ENCODE results near the gene ARID1B. TPM values are rescaled to one million over a fixed set of nuclear protein-coding genes. Genes with fewer than 3 reads are reported as not detected.

Gene ARID1B
- total RNA-seq, 1 donor from 2014 or later, result 93.8 TPM

DNA sequence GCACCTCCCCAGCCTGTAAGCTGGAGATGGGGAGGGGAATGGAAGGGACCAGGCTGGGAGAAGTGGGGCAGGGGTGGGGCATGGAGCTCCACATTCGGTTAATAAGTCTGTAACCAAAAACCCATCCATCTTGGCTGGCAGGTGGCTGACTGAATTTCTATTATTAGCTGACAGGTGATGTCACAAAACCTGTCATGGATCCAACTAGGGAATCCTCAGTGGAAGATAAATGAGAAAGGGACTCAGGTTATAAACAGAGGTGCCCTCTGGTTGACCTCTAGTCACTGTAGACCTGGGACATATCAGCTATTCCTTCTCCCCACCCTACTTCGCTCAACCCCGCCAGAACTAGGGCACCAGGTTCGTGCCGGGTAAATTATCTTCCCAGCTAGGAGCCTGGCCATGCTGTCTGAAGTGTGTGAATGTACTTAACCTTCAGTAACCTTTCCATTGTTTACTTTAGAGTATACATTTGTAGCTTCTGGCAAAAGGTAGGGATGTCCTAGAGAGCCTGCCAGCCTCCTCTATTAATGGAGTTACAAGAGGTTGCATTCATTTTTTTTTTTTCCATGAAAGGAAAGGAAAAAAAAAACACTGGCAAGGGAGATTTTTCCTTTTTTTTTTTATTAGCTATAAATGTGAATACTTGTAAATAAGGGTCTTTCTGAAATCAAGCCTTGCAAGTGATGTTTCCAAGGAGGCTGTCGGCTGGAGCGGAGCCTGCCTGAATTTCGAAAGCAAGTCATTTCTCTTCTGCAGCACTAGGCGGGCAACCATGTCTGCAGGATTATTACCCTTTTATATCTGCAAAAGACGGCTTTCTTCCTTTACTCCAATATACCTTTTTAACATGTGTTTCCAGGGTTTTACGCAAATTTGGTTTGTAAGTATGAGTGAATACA lies 410.3 kb downstream of the ARID1B start:
- intact Hi-C loops (cut with micrococcal nuclease), result no loop called here

DNA sequence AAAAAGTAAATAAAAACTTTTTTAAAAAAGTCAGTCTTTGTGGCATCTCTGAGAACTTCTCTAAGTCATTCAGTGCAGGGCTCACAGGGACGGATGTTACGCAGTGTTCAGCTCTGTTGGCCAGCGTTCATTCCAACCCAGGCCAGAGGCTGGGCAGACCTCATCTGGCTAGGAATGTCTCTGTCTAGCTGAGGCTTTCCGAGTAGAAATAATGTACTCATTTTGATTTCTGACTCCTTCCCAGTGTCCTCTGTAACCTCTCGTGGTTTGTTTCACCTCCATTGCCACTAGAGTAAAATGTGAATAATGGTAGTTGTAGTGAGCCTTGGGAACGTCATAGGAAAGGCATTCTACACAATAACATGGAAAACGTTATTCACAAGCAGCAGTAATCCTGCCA lies 411.0 kb downstream of the ARID1B start:
- intact Hi-C loops (cut with micrococcal nuclease), result no loop called here

DNA sequence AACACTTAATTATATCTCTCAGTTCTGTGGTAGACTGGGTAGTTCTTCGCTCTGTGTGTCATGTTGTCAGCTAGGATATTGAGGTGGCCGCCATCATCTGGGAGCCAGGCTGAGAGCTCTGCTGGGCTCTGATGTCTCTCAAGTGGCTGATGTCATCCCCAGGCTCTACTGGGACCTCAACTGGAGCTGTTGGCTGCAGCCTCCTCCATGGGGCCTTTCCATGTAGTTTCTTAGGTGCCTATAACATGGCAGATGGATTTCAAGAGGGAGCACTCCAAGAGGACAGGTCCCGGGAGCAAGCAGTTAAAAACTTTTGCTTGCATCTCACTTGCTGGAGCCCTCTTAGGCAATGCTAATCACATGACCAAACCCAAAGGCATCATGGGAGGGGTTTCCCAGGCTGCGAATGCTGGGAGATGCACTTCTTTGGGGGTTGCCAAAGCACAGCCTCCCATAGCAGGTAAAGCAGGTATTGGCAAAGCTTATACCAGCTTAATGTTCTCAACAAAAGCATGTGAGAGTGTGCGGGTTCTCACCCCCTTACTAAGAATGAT lies 416.3 kb downstream of the ARID1B start:
- intact Hi-C loops (cut with micrococcal nuclease), result no loop called here

GRCh38 chr6:157194110-157194509 lies 416.9 kb downstream of the ARID1B start:
- intact Hi-C loops (cut with micrococcal nuclease), result no loop called here

DNA sequence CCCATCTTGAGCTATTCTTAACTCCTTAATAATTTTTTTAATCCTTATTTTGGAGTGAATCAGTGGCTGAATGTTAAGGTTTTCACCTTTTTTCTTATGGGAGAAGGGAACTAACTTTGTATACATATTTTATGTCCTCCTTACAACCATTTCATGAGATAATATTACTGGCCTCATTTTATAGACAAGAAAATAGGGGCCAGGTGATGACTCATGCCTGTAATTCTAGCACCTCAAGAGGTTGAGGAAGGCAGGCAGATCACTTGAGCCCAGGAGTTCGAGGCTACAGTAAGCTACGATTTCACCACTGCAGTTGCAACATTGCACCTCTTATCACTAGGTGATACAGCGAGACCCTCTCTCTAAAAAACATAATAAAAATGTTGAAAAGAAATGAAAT lies 417.5 kb downstream of the ARID1B start:
- intact Hi-C loops (cut with micrococcal nuclease), result no loop called here

GRCh38 chr6:157196391-157196790 lies 419.2 kb downstream of the ARID1B start:
- intact Hi-C loops (cut with micrococcal nuclease), result no loop called here

GRCh38 chr6:157198425-157199279 lies 421.5 kb downstream of the ARID1B start:
- intact Hi-C loops (cut with micrococcal nuclease), result no loop called here

- intact Hi-C loops (cut with micrococcal nuclease), result no loop called here
Observed at GRCh38 chr6:157200117-157200516, 422.9 kb downstream of the ARID1B start.

GRCh38 chr6:157200611-157201010 lies 423.4 kb downstream of the ARID1B start:
- intact Hi-C loops (cut with micrococcal nuclease), result no loop called here

DNA sequence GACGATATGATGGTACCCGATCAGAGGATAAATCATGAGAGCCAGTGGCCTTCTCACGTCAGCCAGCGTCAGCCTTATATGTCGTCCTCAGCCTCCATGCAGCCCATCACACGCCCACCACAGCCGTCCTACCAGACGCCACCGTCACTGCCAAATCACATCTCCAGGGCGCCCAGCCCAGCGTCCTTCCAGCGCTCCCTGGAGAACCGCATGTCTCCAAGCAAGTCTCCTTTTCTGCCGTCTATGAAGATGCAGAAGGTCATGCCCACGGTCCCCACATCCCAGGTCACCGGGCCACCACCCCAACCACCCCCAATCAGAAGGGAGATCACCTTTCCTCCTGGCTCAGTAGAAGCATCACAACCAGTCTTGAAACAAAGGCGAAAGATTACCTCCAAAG lies 423.9 kb downstream of the ARID1B start:
- intact Hi-C loops (cut with micrococcal nuclease), result no loop called here

- intact Hi-C loops (cut with micrococcal nuclease), result no loop called here
Observed at GRCh38 chr6:157203312-157203744, 426.1 kb downstream of the ARID1B start.

DNA sequence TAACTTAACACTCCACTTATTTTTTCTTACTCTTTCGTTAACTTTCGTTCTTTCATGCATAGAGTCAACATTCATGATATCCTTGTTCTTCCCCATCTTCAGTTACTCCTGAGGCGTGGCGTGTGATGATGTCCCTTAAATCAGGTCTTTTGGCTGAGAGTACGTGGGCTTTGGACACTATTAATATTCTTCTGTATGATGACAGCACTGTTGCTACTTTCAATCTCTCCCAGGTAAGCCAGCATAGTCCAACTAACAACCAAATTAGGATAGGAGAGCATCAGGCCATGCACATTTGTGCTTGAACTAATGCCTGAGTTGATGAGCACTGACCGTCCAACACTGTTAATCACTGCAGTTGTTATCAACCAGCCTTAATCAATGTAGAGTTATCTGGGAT lies 426.6 kb downstream of the ARID1B start:
- intact Hi-C loops (cut with micrococcal nuclease), result no loop called here

GRCh38 chr6:157205473-157206358 lies 428.5 kb downstream of the ARID1B start:
- intact Hi-C loops (cut with micrococcal nuclease), result no loop called here

DNA sequence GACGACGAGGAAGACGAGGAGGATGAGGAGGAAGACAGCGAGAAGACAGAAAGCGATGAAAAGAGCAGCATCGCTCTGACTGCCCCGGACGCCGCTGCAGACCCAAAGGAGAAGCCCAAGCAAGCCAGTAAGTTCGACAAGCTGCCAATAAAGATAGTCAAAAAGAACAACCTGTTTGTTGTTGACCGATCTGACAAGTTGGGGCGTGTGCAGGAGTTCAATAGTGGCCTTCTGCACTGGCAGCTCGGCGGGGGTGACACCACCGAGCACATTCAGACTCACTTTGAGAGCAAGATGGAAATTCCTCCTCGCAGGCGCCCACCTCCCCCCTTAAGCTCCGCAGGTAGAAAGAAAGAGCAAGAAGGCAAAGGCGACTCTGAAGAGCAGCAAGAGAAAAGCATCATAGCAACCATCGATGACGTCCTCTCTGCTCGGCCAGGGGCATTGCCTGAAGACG lies 429.2 kb downstream of the ARID1B start:
- intact Hi-C loops (cut with micrococcal nuclease), result no loop called here

DNA sequence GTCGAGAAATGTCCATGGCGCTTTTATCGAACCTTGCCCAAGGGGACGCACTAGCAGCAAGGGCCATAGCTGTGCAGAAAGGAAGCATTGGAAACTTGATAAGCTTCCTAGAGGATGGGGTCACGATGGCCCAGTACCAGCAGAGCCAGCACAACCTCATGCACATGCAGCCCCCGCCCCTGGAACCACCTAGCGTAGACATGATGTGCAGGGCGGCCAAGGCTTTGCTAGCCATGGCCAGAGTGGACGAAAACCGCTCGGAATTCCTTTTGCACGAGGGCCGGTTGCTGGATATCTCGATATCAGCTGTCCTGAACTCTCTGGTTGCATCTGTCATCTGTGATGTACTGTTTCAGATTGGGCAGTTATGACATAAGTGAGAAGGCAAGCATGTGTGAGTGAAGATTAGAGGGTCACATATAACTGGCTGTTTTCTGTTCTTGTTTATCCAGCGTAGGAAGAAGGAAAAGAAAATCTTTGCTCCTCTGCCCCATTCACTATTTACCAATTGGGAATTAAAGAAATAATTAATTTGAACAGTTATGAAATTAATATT lies 430.4 kb downstream of the ARID1B start:
- intact Hi-C loops (cut with micrococcal nuclease), result no loop called here

DNA sequence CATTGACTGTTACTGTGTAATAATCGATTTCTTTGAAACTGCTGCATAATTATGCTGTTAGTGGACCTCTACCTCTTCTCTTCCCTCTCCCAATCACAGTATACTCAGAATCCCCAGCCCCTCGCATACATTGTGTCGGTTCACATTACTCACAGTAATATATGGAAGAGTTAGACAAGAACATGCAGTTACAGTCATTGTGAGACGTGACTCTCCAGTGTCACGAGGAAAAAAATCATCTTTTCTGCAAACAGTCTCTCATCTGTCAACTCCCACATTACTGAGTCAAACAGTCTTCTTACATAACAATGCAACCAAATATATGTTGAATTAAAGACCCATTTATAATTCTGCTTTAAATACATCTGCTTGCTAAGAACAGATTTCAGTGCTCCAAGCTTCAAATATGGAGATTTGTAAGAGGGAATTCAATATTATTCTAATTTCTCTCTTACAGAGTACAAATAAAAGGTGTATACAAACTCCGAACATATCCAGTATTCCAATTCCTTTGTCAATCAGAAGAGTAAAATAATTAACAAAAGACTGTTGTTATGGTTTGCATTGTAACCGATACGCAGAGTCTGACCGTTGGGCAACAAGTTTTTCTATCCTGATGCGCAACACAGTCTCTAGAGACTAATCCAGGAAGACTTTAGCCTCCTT lies 432.8 kb downstream of the ARID1B start:
- intact Hi-C loops (cut with micrococcal nuclease), result no loop called here

DNA sequence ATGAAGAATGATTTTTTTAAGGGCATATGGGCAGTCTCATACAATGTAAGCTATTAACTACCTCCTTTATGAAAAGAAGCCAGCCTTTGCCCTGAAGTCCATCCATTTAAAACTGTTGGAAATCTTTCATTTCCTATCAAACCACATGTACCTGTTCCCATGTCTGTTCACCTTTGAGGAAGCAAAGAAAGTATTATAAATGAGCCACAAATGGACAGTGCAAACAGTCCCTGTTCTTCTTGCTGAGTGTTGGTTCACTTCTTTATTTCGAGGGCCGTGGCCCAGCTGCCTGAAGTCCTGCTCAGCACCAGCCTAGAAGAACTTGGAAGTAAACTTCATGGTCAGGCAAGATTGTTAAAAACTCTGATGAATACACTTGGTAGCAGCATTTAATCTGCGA lies 433.8 kb downstream of the ARID1B start:
- intact Hi-C loops (cut with micrococcal nuclease), result no loop called here

GRCh38 chr6:157211603-157212455 lies 434.7 kb downstream of the ARID1B start:
- intact Hi-C loops (cut with micrococcal nuclease), result no loop called here

DNA sequence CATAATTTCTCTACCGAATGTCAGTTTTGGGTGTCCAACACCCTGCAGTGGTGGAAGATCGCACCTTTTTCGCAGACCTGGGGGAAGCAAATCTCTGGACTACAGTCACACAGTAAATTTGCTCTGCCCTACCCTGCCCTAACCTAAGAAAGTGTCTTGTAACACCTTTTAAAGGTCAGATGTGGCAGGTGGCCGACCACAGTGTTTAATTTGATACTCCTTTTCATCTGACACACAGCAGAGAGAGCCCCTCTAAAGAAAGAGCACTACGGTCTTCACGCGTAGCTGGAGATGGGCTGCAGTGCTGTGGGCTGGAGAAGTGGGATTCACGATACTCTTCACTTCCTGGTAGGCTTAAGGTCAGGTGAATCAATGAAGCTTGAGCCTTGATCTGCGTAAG lies 436.2 kb downstream of the ARID1B start:
- intact Hi-C loops (cut with micrococcal nuclease), result no loop called here

Data from T-helper 1 cell treated with Interleukin-12 subunit alpha and Interleukin-12 subunit beta and Interleukin-4 antibody, amounts not matched to agents 30 ng/mL and 1 ng/mL, for 36 hours (primary cell).